Measurements from ENCODE around the gene MMP20. TPM values are rescaled to one million over a fixed set of nuclear protein-coding genes. Genes with fewer than 3 reads are reported as not detected.
A peak's percentile ranks its signal among the peaks of the same experiment; 100 is the strongest.

MMP20 gene
- total and polyA plus RNA-seq, 2 of the 13 experiments (the other 11 are each of a cell fraction or from before 2014, with no cell fraction given) = 0.05 TPM; not detected in 1

- TF ChIP-seq DRAP1 (CRISPR knock-in tag; IDR thresholded peaks at IDR 0.05) (no peak), HDAC6 (IDR thresholded peaks at IDR 0.05; ENCODE audit: low read depth, low read length) (no peak), NFE2L2 (IDR thresholded peaks at IDR 0.05; ENCODE audit: low read length) (no peak), HDAC2 (CRISPR knock-in tag; IDR thresholded peaks at IDR 0.05) (peak; percentile 54; the same call in 1 of the 2 replicates), SALL2 (CRISPR knock-in tag; IDR thresholded peaks at IDR 0.05) (no peak), HIC2 (CRISPR knock-in tag; IDR thresholded peaks at IDR 0.05; ENCODE audit: low read depth) (no peak), SOX13 (IDR thresholded peaks at IDR 0.05) (no peak), SOX13 (CRISPR knock-in tag; conservative IDR thresholded peaks at IDR 0.05 in 1 of 2, IDR thresholded peaks at IDR 0.05 in 1 of 2) (peak in 1 of 2 experiments; percentile 56; a peak in 1 of 4 replicates), ZNF782 (CRISPR knock-in tag; IDR thresholded peaks at IDR 0.05; ENCODE audit: borderline replicate concordance) (no peak), ARNTL (CRISPR knock-in tag; IDR thresholded peaks at IDR 0.05) (no peak), HDAC1 (CRISPR knock-in tag; IDR thresholded peaks at IDR 0.05) (peak; percentile 74), MIER3 (CRISPR knock-in tag; IDR thresholded peaks at IDR 0.05; ENCODE audit: borderline replicate concordance) (peak; percentile 47; the same call in 1 of the 2 replicates), ZBTB20 (CRISPR knock-in tag; IDR thresholded peaks at IDR 0.05; ENCODE audit: borderline replicate concordance, low read depth) (peak; percentile 70; the same call in 1 of the 2 replicates), GATAD2A (CRISPR knock-in tag; IDR thresholded peaks at IDR 0.05) (peak; percentile 74), ZNF329 (CRISPR knock-in tag; IDR thresholded peaks at IDR 0.05; ENCODE audit: low read depth) (no peak), ZNF276 (CRISPR knock-in tag; IDR thresholded peaks at IDR 0.05; ENCODE audit: low read depth) (no peak), FOSL2 (CRISPR knock-in tag; IDR thresholded peaks at IDR 0.05) (peak; percentile 35; the same call in 1 of the 2 replicates), KLF6 (CRISPR knock-in tag; IDR thresholded peaks at IDR 0.05) (0 out of 2 replicates have a peak, but pooled peaks have one; percentile 34), EP300 (IDR thresholded peaks at IDR 0.05; ENCODE audit: low read depth in 2 of 2, low read length in 2 of 2) (peak in 1 of 2 experiments; percentile 38; a peak in 1 of 4 replicates), EP300 (CRISPR knock-in tag; IDR thresholded peaks at IDR 0.05; ENCODE audit: borderline replicate concordance) (no peak), MEIS1 (CRISPR knock-in tag; IDR thresholded peaks at IDR 0.05; ENCODE audit: borderline replicate concordance) (no peak), ZNF674 (CRISPR knock-in tag; IDR thresholded peaks at IDR 0.05; ENCODE audit: low read depth) (no peak), GZF1 (CRISPR knock-in tag; IDR thresholded peaks at IDR 0.05) (0 out of 2 replicates have a peak, but pooled peaks have one; percentile 36), NR2F2 (IDR thresholded peaks at IDR 0.05; ENCODE audit: borderline replicate concordance, low read depth) (peak; percentile 94), XRCC5 (optimal IDR thresholded peaks at IDR 0.05; ENCODE audit: low read length) (peak; percentile 24), FOXA3 (CRISPR knock-in tag; IDR thresholded peaks at IDR 0.05) (peak; percentile 72)
These were observed 15.8 kb upstream of the MMP20 start (continued) for GRCh38 chr11:102640946-102641345.

All from HepG2 (cell line).